Esophagus muscularis mucosa (tissue), 3 donors: Measurements from ENCODE around the gene RALGAPB.

Experiments used
- POLR2A ChIP-seq: fragments of 450-650 bp; IDR thresholded peaks from one replicate; pipeline ENCODE4 v1.6.1; 2017; ENCODE audit warnings: antibody characterized with exemption, moderate library complexity, mild to moderate bottlenecking, low read depth
- TF ChIP-seq, protein P1 (sequence below), 3 experiments: fragments of 200-600 bp in 2 of 3; fragments of 450-650 bp in 1 of 3; sonication (generic) in 2 of 3; IDR thresholded peaks; one replicate each; pipeline ENCODE4 v1.5.1; 2017 to 2019; ENCODE audit warnings: antibody characterized with exemption in 3 of 3, mild to moderate bottlenecking in 2 of 3, moderate library complexity in 1 of 3

GRCh38 chr20:38424401-38424800 is 48.2 kb upstream of the RALGAPB start:
- TF ChIP-seq, protein P1, sequence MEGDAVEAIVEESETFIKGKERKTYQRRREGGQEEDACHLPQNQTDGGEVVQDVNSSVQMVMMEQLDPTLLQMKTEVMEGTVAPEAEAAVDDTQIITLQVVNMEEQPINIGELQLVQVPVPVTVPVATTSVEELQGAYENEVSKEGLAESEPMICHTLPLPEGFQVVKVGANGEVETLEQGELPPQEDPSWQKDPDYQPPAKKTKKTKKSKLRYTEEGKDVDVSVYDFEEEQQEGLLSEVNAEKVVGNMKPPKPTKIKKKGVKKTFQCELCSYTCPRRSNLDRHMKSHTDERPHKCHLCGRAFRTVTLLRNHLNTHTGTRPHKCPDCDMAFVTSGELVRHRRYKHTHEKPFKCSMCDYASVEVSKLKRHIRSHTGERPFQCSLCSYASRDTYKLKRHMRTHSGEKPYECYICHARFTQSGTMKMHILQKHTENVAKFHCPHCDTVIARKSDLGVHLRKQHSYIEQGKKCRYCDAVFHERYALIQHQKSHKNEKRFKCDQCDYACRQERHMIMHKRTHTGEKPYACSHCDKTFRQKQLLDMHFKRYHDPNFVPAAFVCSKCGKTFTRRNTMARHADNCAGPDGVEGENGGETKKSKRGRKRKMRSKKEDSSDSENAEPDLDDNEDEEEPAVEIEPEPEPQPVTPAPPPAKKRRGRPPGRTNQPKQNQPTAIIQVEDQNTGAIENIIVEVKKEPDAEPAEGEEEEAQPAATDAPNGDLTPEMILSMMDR (IDR thresholded peaks at IDR 0.05), result no peak
- TF ChIP-seq POLR2A, result no peak
